KBM-7 (cell line): ENCODE data around the gene ERP27.
A peak's percentile ranks its signal among the peaks of the same experiment; 100 is the strongest.

ENCODE experiments used
- DNase-seq: peaks from one replicate; pipeline ENCODE4 v3.0.0-alpha.2; 2015
- in situ Hi-C: fragments of 300-500 bp; cut with MboI; formaldehyde crosslinking; loops from 2 replicates; pipeline ENCODE4 v1.14.3; 2020; ENCODE audit warnings: low sequenced_read_pairs, low pct_unique_long_range_greater_than_20kb, mixed read lengths

Gene ERP27

DNA sequence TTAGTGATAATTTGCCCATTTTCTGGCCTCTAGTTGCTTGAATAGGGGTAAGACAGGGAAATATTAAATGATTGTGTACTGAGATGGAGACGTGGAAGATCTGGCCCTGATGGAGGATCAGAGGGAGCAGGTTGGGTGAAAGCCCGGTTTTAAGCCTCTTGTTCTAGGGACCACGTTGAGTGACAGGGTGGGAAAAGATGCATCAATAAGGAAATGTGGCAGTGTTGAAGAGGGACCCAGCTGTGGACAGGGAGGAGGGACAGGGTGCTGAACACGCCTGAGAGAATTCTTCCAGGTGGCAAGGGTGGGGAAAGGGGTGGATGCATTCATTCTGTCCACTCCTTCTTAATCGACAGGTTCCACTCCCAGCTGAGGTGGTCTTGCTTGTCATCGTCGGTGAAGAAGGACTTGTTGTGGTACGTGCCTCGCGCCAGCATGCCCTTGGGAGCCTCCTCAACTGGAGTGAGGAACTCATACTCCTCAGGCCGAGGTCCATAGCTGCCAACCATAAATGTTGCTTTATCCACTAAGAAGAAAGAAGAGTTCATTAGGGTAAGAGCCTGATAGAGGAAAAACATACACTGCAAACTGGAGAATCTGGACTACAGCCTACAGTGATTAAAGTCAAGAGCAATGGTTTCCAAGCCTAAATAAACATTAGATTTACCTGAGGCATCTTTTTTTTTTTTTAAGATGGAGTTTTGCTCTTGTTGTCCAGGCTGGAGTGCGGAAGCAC is 4.0 kb upstream of the ERP27 start:
- DNase-seq: no peak
- in situ Hi-C loops: no loop called here

DNA sequence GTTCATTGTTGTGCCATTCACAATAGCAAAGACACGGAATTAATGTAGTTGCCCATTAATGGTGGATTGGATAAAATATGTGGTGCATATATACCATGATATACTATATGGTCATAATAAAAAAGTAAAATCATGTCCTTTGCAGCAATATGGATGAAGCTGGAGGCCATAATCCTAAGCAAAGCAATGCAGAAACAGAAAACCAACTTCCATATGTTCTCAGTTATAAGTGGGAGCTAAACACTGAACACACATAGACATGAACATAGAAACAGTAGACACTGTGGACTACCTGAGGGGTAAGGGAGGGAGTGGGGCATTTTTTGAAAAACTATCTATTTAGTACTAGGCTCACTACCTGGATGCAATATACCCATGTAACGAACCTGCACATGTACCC is 3.0 kb upstream of the ERP27 start:
- in situ Hi-C loops: no loop called here

GRCh38 chr12:14937689-14938088 is 648 bp downstream of the ERP27 start:
- in situ Hi-C loops: no loop called here
- DNase-seq: peak; percentile 51

More for the DNA sequence above, 3.0 kb upstream of the ERP27 start:
- DNase-seq: no peak

DNA sequence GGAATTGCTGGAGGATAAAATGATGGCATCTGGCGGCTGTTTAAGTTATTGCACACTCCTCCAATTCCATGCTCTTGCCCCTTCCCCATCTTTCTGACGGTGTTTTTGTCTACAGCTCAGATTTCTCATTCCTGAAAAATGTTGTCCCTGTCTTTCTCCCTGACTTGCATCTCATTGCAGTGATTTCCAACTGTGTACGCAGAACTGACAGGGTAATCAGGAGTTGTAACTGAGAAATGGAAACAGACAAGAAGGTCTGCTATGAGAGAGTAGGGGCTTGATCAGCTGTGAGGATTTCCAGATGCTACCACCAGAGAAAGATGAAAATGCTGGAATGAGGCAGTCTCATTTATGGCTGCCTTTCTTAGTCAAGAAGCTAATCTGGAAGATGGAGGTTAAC is 1.3 kb downstream of the ERP27 start:
- in situ Hi-C loops: no loop called here
- no peak for DNase-seq

DNA sequence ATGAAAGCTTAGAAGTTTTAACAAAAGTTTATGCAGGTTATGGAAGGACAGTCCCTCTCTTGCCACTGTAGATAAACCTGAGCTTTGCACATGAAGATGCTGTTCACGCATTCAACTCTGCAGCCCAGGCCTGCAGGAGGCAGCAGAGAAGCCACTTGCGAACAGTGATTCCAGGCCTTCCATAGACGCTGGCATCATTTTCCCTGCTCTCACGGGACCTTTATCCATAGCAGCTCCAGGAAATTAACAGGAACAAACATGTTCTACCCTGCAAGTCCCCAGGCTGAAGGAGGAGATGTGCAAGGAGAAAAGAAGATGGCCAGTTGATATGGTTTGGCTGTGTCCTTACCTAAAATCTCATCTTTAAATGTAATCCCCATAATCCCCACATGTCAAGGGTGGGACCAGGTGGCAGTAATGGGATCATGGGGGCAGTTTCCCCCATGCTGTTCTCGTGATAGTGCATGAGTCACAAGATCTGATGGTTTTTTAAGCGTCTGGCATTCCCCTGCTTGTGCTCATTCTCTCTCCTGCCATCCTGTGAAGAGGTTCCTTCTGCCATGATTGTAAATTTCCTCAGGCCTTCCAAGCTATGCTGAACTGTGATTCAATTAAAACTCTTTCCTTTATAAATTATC is 2.0 kb downstream of the ERP27 start:
- no peak for DNase-seq

DNA sequence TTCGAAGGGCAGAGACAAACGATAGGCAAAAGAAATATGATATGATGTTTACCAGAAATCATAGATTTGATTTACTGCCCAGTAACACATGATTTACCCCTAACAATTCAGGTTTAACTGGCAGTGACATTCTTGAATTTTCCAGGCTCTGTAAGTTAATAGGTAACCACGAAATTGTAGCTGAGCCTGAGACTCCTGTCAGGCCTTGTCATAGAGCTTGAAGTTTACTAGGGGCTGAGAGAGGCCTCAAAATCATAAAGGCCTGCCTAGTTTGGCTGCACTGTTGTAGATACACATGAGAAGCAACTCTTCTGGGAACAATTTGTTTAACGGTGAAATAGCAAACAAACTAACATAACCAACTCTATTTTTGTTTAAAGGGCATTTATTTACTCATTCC is 3.3 kb downstream of the ERP27 start:
- in situ Hi-C loops: no loop called here
- DNase-seq: no peak

More for the DNA sequence above, 2.0 kb downstream of the ERP27 start:
- in situ Hi-C loops: no loop called here

DNA sequence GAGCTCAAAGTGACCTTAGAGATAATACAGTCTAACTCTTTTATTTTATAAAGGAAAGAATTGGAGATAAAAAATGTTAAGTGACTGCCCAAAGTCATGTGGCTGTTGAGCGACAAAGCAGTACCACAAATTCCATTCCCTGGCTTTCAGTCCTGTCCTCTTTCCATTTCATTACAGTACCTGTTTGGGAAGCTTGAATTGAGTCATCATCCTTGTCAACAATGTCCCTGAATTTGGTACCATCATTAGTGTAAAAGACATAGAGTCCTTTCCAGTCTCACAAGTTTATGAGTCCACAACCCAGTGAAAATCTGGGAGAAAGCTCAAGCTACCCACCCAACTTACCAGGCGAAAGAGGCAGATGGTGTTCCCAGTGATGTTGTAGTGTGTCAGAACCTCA is 3.8 kb downstream of the ERP27 start:
- in situ Hi-C loops: no loop called here

DNA sequence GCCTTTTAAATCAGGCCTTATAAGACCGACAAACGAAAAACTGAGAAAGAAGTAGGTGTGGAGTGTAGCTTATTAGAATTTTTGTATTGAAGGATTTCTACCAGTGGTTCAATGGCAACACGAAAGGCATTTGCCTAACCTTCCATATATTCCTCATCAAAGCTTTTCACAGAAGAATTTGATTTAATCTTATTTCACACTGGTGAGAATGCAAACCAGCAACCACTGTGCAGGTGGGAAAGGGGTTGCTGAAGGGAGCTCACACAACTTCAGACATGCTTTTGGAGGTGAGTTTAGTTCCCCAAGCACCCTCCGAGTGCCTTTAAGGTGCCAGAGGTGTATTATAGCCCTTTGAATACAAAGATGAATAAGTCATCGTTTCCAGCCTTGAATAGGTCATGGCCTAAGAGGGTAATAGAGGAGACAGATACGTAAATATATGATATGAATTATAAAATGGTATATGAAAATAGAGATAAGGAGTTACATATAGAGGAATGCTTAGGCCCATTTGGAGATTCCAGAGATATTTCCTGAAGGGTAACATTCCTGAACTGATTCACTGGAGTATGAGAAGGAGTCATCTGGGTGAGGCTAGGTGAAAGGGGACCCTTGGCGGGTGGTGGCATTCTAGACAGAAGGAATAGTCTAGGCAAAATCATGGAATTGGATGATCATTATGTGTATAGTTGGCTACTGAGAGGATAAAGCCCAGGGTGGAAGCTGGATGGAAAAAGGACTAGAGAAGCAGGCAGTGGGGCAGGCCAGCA is 6.4 kb downstream of the ERP27 start:
- in situ Hi-C loops: no loop called here
- no peak for DNase-seq

More for the DNA sequence above, 3.8 kb downstream of the ERP27 start:
- no peak for DNase-seq

- DNase-seq: no peak
- in situ Hi-C loops: no loop called here
These were observed 7.0 kb downstream of the ERP27 start for GRCh38 chr12:14931359-14931758.

- in situ Hi-C loops: no loop called here
- DNase-seq: no peak
These were observed 8.0 kb downstream of the ERP27 start for GRCh38 chr12:14930299-14930698.

- no peak for DNase-seq
- in situ Hi-C loops: no loop called here
These were observed 9.4 kb downstream of the ERP27 start for GRCh38 chr12:14928931-14929330.

DNA sequence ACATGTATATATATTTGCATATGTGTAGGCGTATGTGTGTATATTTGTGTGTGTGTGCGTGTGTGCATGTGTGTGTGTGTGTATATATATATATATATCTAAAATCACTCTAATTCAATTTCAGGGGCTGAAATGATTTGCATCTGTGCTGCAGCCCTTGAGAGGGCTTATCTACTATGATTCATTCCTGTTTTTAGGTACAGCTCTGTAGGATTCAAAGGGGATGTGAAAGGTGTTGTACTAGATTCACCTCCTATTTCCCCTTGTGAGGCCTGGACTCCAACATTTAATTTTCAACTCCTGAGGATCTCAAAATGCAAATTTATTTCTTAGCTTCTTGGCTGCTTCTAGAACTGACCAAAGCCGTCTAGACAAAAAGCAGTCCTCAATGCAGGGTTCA is 11.1 kb downstream of the ERP27 start:
- in situ Hi-C loops: no loop called here
- DNase-seq: no peak

- DNase-seq: no peak
- in situ Hi-C loops: no loop called here
These were observed 13.8 kb downstream of the ERP27 start for GRCh38 chr12:14924541-14924940.

- in situ Hi-C loops: no loop called here
- DNase-seq: no peak
These were observed 14.4 kb downstream of the ERP27 start for GRCh38 chr12:14923944-14924343.

DNA sequence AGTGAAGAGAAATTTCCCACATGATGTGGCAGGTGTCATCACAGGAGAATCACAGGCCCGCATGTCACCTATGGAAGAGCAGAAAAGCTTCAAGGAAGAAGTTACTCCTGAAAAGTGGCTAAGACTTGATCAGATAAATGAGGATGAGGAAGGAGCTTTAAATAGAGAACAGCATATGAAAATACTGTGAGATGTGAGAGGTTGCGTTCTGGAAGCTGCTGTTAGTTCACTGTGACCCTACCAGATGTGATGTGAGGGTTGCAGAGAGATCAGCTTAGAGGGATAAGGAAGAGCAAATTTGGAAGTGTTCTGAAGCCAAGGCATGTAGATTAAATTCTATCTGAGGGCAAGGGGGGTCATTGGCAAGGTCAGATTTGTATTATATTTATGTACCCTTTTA is 17.1 kb downstream of the ERP27 start:
- no peak for DNase-seq
- in situ Hi-C loops: no loop called here

- DNase-seq: peak; percentile 44
- in situ Hi-C loops: no loop called here
These were observed 17.7 kb downstream of the ERP27 start for GRCh38 chr12:14920475-14921126.

GRCh38 chr12:14919455-14919854 is 18.9 kb downstream of the ERP27 start:
- DNase-seq: no peak
- in situ Hi-C loops: no loop called here

DNA sequence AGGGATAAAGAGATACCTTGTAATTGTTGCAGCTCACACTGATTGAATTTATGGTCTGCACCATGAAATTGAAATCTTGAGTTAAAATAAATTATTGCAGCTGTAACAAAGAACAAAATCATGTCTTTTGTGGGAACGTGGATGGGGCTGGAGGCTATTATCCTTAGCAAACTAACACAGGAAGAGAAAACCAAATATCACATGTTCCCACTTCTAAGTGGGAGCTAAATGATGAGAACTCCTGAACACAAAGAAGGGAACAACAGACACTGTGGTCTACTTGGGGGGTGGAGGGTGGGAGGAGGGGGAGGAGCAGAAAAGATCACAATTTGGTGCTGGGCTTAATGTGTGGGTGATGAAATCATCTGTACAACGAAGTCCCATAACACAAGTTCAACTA is 22.6 kb downstream of the ERP27 start:
- in situ Hi-C loops: no loop called here
- DNase-seq: no peak

DNA sequence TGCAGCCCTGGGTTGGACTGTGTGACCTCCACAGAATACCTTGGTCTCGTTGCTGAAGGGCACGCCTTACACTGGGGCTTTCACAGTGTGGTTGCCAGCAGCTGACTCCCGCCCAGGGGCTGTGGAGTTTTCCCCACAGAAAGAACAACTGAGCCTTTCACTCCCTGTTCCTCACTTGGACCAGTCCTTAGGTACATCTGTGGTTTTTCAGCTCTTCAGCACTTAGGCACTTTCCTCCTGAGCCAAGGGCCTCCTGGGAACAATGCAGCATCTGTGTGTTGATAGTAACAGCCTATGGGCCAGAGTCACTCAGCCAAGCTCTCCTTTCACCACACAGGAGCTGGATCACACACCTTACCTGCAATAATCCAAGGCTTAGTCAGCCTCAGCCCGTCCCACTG is 25.0 kb downstream of the ERP27 start:
- DNase-seq: no peak
- in situ Hi-C loops: no loop called here

DNA sequence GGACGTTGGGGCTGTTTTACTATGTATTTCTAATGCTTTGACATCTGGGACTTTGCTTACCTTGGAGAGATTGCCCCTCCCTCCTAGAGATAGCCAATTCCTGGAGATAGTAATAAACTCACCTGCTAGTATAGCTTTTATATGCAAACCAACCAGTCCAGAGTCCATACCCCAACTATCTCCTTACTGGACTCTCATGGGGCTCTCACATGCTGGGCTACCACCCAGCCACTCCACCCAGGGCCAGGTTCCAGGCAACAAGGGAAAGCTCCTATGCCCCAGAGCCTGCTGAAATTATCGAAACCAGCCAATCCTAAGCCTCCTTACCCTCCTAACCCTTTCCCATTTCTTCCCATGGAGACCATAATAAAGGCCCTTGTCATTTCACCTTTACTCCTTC is 27.2 kb downstream of the ERP27 start:
- in situ Hi-C loops: no loop called here
- DNase-seq: no peak
